ENCODE data around the gene RAMP3. TPM values are rescaled to one million over a fixed set of nuclear protein-coding genes. Genes with fewer than 3 reads are reported as not detected.

Gene RAMP3
- total RNA-seq, 1 donor from 2014 or later: not detected

DNA sequence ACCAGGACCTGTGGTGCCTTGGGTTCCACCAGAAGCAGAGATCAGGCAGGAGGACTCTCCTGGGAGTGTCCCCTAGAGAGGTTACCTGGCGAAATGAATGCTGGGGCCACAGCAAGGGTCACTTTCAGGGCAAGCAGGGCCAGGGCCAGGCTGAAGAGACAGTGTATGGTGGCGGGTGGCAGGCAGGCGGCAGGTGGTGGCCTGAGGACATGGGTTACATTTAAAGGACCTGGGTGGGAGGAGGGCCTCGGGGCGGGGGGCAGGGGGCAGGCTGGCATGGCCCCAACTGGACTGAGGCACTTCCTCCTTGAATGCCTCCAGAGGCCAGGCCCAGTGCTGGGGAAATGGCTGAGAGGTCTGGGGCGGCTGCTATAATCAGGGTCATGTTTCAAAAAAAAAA is 31.4 kb upstream of the RAMP3 start:
- no peaks in the 10 kb centered on the region for H3K36me3 Mint-ChIP-seq (ENCODE audit: unreplicated experiment)
- TF ChIP-seq, protein P1, sequence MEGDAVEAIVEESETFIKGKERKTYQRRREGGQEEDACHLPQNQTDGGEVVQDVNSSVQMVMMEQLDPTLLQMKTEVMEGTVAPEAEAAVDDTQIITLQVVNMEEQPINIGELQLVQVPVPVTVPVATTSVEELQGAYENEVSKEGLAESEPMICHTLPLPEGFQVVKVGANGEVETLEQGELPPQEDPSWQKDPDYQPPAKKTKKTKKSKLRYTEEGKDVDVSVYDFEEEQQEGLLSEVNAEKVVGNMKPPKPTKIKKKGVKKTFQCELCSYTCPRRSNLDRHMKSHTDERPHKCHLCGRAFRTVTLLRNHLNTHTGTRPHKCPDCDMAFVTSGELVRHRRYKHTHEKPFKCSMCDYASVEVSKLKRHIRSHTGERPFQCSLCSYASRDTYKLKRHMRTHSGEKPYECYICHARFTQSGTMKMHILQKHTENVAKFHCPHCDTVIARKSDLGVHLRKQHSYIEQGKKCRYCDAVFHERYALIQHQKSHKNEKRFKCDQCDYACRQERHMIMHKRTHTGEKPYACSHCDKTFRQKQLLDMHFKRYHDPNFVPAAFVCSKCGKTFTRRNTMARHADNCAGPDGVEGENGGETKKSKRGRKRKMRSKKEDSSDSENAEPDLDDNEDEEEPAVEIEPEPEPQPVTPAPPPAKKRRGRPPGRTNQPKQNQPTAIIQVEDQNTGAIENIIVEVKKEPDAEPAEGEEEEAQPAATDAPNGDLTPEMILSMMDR (IDR thresholded peaks at IDR 0.05; ENCODE audit: partially characterized antibody, unreplicated experiment): no peak
- peaks cover 40% of the 10 kb centered on the region for H3K4me1 Mint-ChIP-seq (ENCODE audit: low read depth, unreplicated experiment)
- H3K4me3 Mint-ChIP-seq (ENCODE audit: unreplicated experiment): no peak overlapping the region
- H3K27ac Mint-ChIP-seq (ENCODE audit: unreplicated experiment): peak overlapping the region; percentile 81
- peaks cover 7% of the 10 kb centered on the region for H3K9me3 Mint-ChIP-seq (ENCODE audit: unreplicated experiment)
- peaks cover 9% of the 10 kb centered on the region for H3K27me3 Mint-ChIP-seq (ENCODE audit: unreplicated experiment)
- DNase-seq: no peak

DNA sequence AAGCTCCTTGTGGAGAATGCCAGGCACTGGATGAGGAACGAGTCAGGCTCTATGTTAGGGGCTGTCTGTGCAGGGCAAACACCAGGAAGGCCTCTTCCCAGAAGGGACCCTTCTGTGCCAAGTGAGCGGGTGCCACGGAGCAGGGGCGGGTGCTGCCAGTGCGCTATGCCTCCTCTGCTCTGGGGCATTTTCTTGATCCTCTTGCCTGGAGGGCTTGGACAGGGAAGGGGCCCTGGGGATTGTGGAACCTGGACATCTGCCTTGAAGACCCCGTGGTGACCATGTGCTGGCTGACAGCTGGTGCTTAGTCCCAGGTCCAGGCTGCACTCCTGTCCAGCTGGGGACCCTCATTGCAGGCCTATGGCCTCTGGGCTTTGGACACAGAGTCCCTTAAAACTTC is 30.7 kb upstream of the RAMP3 start:
- Mint-ChIP-seq H3K4me1 (ENCODE audit: low read depth, unreplicated experiment) (peaks cover 40% of the 10 kb centered on the region), H3K36me3 (ENCODE audit: unreplicated experiment) (no peaks in the 10 kb centered on the region), H3K27me3 (ENCODE audit: unreplicated experiment) (peaks cover 9% of the 10 kb centered on the region), H3K9me3 (ENCODE audit: unreplicated experiment) (peaks cover 5% of the 10 kb centered on the region), H3K4me3 (ENCODE audit: unreplicated experiment) (no peak overlapping the region), H3K27ac (ENCODE audit: unreplicated experiment) (peak overlapping the region; percentile 29)
- DNase-seq: peak; percentile 55
- TF ChIP-seq, protein P1 (IDR thresholded peaks at IDR 0.05; ENCODE audit: partially characterized antibody, unreplicated experiment): no peak

DNA sequence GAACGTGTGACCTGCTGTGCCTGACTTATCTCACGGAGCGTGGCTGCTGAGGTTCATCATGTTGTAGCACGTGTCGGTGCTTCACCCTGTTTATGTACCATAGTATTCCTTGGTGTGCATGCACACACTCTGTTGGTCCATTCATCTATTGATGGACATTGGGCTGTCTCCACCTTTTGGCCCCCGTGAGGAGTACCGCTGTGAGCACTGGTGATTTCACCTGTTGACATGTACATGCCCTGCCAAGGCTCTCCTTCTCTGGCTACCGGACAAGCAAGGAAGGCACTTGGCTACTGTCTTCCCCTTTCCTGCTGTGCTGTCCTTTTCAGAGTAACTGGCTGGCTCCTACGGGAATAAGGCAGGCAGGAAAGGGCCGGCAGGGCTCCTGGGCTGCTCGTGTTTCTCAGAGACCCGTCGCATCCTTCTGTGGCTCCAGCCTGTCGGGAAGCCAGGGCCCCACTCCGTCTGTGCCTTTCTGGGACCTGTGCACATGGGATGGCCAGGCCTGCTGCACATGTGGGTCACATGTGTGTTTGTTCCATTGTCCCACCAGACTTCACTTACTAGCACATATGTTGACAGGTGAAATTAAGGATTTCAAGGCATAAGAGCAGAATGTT is 28.3 kb upstream of the RAMP3 start:
- H3K4me3 Mint-ChIP-seq (ENCODE audit: unreplicated experiment): peak overlapping the region; percentile 49

DNA sequence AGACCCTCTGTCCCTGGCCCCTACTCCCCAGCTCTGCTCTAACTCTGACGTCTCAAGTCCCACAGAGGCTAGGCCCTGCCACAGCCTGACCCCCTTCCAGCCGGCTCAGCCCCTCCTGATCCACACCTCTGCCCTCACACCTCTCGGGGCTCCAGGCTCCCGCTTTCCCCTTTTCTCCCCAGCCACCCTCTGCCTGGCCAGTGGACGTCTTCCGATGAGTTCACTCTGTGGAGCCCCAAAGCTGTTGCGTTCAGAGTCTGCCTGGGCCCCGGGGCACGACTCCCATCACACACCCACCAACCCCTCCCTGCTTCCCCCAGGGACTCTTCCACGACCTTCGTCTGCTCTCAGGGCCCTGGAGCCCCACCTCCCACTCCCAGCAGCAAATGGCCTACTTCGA is 27.7 kb upstream of the RAMP3 start:
- TF ChIP-seq, protein P1 (IDR thresholded peaks at IDR 0.05; ENCODE audit: partially characterized antibody, unreplicated experiment): no peak
- H3K27ac Mint-ChIP-seq (ENCODE audit: unreplicated experiment): peak overlapping the region; percentile 89
- DNase-seq: no peak
- no peaks in the 10 kb centered on the region for H3K36me3 Mint-ChIP-seq (ENCODE audit: unreplicated experiment)
- peaks cover 7% of the 10 kb centered on the region for H3K9me3 Mint-ChIP-seq (ENCODE audit: unreplicated experiment)
- H3K27me3 Mint-ChIP-seq (ENCODE audit: unreplicated experiment): peaks cover 12% of the 10 kb centered on the region
- peaks cover 43% of the 10 kb centered on the region for H3K4me1 Mint-ChIP-seq (ENCODE audit: low read depth, unreplicated experiment)
- peak overlapping the region; percentile 30 for H3K4me3 Mint-ChIP-seq (ENCODE audit: unreplicated experiment)

More for the DNA sequence above, 28.3 kb upstream of the RAMP3 start:
- no peaks in the 10 kb centered on the region for H3K36me3 Mint-ChIP-seq (ENCODE audit: unreplicated experiment)
- H3K27me3 Mint-ChIP-seq (ENCODE audit: unreplicated experiment): peaks cover 12% of the 10 kb centered on the region
- TF ChIP-seq, protein P1 (IDR thresholded peaks at IDR 0.05; ENCODE audit: partially characterized antibody, unreplicated experiment): no peak
- H3K27ac Mint-ChIP-seq (ENCODE audit: unreplicated experiment): peak overlapping the region; percentile 89
- H3K4me1 Mint-ChIP-seq (ENCODE audit: low read depth, unreplicated experiment): peaks cover 43% of the 10 kb centered on the region
- peak; percentile 60 for DNase-seq
- H3K9me3 Mint-ChIP-seq (ENCODE audit: unreplicated experiment): peaks cover 7% of the 10 kb centered on the region

DNA sequence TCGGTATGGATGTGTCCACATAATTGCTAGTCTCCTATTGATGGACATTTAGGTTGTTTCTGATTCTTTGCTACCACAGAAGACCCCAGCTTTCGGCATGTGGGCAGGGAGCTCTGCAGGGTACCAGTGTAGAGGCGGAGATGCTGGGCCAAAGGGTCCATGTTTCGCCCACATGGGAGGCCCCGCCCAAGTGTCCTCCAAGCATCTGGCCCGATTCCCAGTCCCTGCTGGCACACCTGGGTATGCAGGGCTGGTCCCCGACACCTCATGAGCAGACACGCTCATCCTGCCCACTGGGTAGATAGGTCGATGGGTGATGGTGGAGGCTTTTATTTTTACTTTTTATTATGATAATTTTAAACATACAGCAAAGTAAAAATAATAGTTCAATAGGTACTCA is 26.7 kb upstream of the RAMP3 start:
- no peak for DNase-seq
- Mint-ChIP-seq H3K36me3 (ENCODE audit: unreplicated experiment) (no peaks in the 10 kb centered on the region), H3K4me3 (ENCODE audit: unreplicated experiment) (peak overlapping the region; percentile 30), H3K4me1 (ENCODE audit: low read depth, unreplicated experiment) (peaks cover 39% of the 10 kb centered on the region), H3K27me3 (ENCODE audit: unreplicated experiment) (peaks cover 12% of the 10 kb centered on the region), H3K9me3 (ENCODE audit: unreplicated experiment) (peaks cover 7% of the 10 kb centered on the region), H3K27ac (ENCODE audit: unreplicated experiment) (peak overlapping the region; percentile 89)
- TF ChIP-seq, protein P1 (IDR thresholded peaks at IDR 0.05; ENCODE audit: partially characterized antibody, unreplicated experiment): no peak
